ENCODE measurements around the gene GREM1.

The GREM1 gene

DNA sequence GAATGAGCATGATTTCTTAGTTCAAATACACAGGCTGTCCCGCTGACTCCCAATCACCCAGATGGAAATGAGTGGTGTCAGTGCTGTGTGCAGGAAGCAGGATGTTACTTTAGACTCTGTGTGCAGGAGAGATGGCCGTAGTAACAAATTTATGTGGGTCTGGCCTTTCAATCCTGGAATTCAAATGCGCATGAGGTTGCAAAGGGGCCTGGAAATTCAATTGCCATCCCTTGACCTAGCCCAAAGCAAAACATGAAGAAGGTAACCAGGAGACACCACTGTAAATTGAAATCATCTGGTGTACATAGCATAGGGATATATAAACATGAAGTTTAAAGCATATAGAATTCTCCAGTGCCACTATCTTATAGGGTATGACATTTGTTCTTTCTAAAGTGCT, 33.2 kb downstream of the GREM1 start:
- Histone ChIP-seq H3K4me2 (ENCODE audit: low read depth, low read length, poor library complexity, severe bottlenecking) (no peak overlapping the region), H2AFZ (ENCODE audit: low read length) (no peak overlapping the region), H3K9me2 (replicated peaks; ENCODE audit: low read depth, low read length) (no peaks in the 10 kb centered on the region), H4K20me1 (ENCODE audit: insufficient read depth, low read length, poor library complexity, severe bottlenecking) (no peaks in the 10 kb centered on the region), H3F3A (ENCODE audit: low read depth) (no peaks in the 10 kb centered on the region), H3K9me3 (ENCODE audit: insufficient read depth, low read depth, low read length) (no peaks in the 10 kb centered on the region), H3K4me1 (ENCODE audit: insufficient read depth, low read length, poor library complexity, severe bottlenecking) (no peaks in the 10 kb centered on the region), H3K27me3 (ENCODE audit: insufficient read depth, low read length, poor library complexity, severe bottlenecking) (no peaks in the 10 kb centered on the region), H3K79me2 (ENCODE audit: insufficient read depth, low read length) (no peaks in the 10 kb centered on the region), H3K4me3 (ENCODE audit: low read length, poor library complexity, severe bottlenecking) (no peak overlapping the region), H3K36me3 (ENCODE audit: insufficient read depth, low read length) (no peaks in the 10 kb centered on the region), H3K9ac (ENCODE audit: low read depth, low read length, poor library complexity, severe bottlenecking) (no peak overlapping the region)
- TF ChIP-seq EZH2phosphoT487 (IDR thresholded peaks at IDR 0.05; ENCODE audit: borderline replicate concordance): no peak
- TF ChIP-seq, protein P1, sequence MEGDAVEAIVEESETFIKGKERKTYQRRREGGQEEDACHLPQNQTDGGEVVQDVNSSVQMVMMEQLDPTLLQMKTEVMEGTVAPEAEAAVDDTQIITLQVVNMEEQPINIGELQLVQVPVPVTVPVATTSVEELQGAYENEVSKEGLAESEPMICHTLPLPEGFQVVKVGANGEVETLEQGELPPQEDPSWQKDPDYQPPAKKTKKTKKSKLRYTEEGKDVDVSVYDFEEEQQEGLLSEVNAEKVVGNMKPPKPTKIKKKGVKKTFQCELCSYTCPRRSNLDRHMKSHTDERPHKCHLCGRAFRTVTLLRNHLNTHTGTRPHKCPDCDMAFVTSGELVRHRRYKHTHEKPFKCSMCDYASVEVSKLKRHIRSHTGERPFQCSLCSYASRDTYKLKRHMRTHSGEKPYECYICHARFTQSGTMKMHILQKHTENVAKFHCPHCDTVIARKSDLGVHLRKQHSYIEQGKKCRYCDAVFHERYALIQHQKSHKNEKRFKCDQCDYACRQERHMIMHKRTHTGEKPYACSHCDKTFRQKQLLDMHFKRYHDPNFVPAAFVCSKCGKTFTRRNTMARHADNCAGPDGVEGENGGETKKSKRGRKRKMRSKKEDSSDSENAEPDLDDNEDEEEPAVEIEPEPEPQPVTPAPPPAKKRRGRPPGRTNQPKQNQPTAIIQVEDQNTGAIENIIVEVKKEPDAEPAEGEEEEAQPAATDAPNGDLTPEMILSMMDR (conservative IDR thresholded peaks at IDR 0.05; ENCODE audit: low read length): no peak

DNA sequence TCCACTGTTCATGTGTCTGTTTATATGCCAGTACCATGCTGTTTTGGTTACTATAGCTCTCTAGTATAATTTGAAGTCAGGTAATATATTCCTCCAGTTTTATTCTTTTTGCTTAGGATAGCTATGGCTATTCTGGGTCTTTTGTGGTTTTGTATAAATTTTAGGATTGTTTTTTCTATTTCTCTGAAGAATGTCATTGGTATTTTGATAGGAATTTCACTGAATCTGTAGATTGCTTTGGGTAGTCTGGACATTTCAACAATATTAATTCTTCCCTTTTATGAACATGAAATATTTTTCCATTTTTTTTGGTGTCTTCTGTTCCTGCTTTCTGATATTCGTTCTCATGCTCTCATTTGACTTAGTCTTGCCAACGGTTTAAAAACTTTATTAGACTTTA, 39.6 kb downstream of the GREM1 start:
- no peak overlapping the region for H2AFZ ChIP-seq (ENCODE audit: low read length)
- no peak overlapping the region for H3K4me2 ChIP-seq (ENCODE audit: low read depth, low read length, poor library complexity, severe bottlenecking)
- no peaks in the 10 kb centered on the region for H3K79me2 ChIP-seq (ENCODE audit: insufficient read depth, low read length)
- H3K27me3 ChIP-seq (ENCODE audit: insufficient read depth, low read length, poor library complexity, severe bottlenecking): no peaks in the 10 kb centered on the region
- no peaks in the 10 kb centered on the region for H3K4me1 ChIP-seq (ENCODE audit: insufficient read depth, low read length, poor library complexity, severe bottlenecking)
- H4K20me1 ChIP-seq (ENCODE audit: insufficient read depth, low read length, poor library complexity, severe bottlenecking): no peaks in the 10 kb centered on the region
- no peak for TF ChIP-seq EZH2phosphoT487 (IDR thresholded peaks at IDR 0.05; ENCODE audit: borderline replicate concordance)
- TF ChIP-seq, protein P1 (conservative IDR thresholded peaks at IDR 0.05; ENCODE audit: low read length): no peak
- no peaks in the 10 kb centered on the region for H3K36me3 ChIP-seq (ENCODE audit: insufficient read depth, low read length)
- no peaks in the 10 kb centered on the region for H3F3A ChIP-seq (ENCODE audit: low read depth)
- no peak overlapping the region for H3K4me3 ChIP-seq (ENCODE audit: low read length, poor library complexity, severe bottlenecking)
- H3K9me2 ChIP-seq (replicated peaks; ENCODE audit: low read depth, low read length): no peaks in the 10 kb centered on the region
- H3K9ac ChIP-seq (ENCODE audit: low read depth, low read length, poor library complexity, severe bottlenecking): no peak overlapping the region
- no peaks in the 10 kb centered on the region for H3K9me3 ChIP-seq (ENCODE audit: insufficient read depth, low read depth, low read length)

DNA sequence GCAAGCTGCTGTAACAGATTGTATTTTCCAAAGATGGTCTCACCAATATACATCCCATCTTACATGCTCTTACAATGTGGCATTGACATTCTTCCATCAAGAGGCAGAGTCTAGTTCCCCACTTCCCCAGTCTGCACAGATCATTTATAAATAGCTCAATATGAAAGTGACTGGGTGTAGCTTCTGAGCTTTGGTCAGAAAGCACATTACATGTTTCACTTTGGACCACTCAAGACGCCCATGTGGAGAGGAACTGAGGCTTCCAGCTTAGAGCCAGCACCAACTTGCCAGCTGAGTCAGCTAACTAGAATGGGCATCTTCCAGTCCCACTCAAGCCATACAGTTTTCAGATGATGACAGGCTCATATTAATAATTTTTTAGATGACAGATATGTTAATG, 45.5 kb downstream of the GREM1 start:
- Histone ChIP-seq H2AFZ (ENCODE audit: low read length) (no peak overlapping the region), H4K20me1 (ENCODE audit: insufficient read depth, low read length, poor library complexity, severe bottlenecking) (no peaks in the 10 kb centered on the region), H3K9ac (ENCODE audit: low read depth, low read length, poor library complexity, severe bottlenecking) (no peak overlapping the region), H3F3A (ENCODE audit: low read depth) (no peaks in the 10 kb centered on the region), H3K9me2 (replicated peaks; ENCODE audit: low read depth, low read length) (no peaks in the 10 kb centered on the region), H3K4me2 (ENCODE audit: low read depth, low read length, poor library complexity, severe bottlenecking) (no peak overlapping the region), H3K27me3 (ENCODE audit: insufficient read depth, low read length, poor library complexity, severe bottlenecking) (no peaks in the 10 kb centered on the region), H3K36me3 (ENCODE audit: insufficient read depth, low read length) (no peaks in the 10 kb centered on the region), H3K4me3 (ENCODE audit: low read length, poor library complexity, severe bottlenecking) (no peak overlapping the region), H3K9me3 (ENCODE audit: insufficient read depth, low read depth, low read length) (no peaks in the 10 kb centered on the region), H3K4me1 (ENCODE audit: insufficient read depth, low read length, poor library complexity, severe bottlenecking) (no peaks in the 10 kb centered on the region), H3K79me2 (ENCODE audit: insufficient read depth, low read length) (no peaks in the 10 kb centered on the region)
- TF ChIP-seq, protein P1 (conservative IDR thresholded peaks at IDR 0.05; ENCODE audit: low read length): no peak
- no peak for TF ChIP-seq EZH2phosphoT487 (IDR thresholded peaks at IDR 0.05; ENCODE audit: borderline replicate concordance)

Data from Loucy (cell line).